ENCODE measurements around the gene TBCCD1.

- no peak for TF ChIP-seq POLR2A (IDR thresholded peaks at IDR 0.05; ENCODE audit: low read depth, low read length)
- TF ChIP-seq TAF1 (IDR thresholded peaks at IDR 0.05; ENCODE audit: borderline replicate concordance, low read depth, low read length) = no peak
- TF ChIP-seq POLR2AphosphoS5 (IDR thresholded peaks at IDR 0.05; ENCODE audit: low read depth, low read length) = no peak
Observed at GRCh38 chr3:186509423-186509822, 57.7 kb downstream of the TBCCD1 start.

Measured in GM12892 (cell line).